ENCODE measurements around the gene TSTD2.

Gene TSTD2

DNA sequence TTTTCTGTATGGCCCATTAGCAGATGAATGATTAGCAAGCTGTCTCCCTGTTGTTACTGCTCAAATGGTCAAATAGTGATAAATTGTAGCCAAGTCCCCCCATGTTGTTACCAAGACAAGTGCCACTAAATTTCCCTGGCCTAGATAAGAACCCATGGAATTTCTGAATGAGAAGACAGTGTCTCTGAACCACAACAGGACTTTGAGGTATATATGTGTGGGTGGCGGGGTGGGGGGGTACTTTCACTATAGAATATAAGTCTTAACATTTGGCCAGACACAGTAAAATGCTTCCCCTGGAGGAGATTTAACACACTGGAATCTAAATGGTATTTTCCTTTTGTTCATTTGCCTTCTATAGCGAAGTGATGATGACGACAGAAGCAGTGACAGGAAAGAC is 35.3 kb upstream of the TSTD2 start:
- TF ChIP-seq, protein P1, sequence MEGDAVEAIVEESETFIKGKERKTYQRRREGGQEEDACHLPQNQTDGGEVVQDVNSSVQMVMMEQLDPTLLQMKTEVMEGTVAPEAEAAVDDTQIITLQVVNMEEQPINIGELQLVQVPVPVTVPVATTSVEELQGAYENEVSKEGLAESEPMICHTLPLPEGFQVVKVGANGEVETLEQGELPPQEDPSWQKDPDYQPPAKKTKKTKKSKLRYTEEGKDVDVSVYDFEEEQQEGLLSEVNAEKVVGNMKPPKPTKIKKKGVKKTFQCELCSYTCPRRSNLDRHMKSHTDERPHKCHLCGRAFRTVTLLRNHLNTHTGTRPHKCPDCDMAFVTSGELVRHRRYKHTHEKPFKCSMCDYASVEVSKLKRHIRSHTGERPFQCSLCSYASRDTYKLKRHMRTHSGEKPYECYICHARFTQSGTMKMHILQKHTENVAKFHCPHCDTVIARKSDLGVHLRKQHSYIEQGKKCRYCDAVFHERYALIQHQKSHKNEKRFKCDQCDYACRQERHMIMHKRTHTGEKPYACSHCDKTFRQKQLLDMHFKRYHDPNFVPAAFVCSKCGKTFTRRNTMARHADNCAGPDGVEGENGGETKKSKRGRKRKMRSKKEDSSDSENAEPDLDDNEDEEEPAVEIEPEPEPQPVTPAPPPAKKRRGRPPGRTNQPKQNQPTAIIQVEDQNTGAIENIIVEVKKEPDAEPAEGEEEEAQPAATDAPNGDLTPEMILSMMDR (IDR thresholded peaks at IDR 0.05; ENCODE audit: control insufficient read depth, extremely low read depth, insufficient read depth) = no peak
- no peak for DNase-seq (ENCODE audit: low read depth)
- no peak overlapping the region for H3K4me3 ChIP-seq (ENCODE audit: low read depth, low read length)

DNA sequence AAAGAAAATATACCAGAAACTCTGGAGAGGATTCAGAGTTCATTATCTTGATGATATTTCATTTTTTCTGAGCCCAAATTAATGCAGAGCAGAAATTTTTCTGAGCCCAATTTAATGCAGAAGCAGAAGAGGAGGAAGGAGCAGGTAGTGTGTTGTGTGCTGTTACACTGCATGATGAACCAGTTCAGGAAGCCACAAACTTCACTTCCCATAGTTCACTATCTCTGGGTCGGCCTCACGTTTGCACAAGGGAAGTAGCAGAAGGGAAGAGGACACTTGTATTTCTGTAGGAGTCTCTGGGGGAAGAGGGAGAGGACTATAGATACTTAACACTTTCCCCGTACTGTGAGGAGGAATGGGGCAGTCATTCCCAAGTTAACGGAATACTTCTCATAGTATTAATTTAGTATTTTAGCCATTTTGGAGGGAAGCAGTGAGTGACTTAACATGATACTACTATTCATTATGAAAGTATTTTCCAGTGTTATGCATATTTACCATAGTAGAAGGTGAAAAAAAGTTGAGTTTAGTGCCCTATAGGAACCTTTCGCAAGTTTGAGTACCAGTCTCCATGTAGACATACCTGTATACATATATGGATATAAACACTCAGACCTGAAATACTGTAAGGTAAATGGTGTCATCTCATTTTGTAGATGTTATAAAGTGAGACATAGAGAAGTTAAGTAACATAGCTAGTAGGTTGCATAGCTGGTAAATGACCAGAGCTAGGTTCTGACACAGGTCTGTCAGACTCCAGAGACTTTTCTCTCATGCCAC is 33.9 kb upstream of the TSTD2 start:
- TF ChIP-seq, protein P1 (IDR thresholded peaks at IDR 0.05; ENCODE audit: control insufficient read depth, extremely low read depth, insufficient read depth) = no peak
- H3K4me3 ChIP-seq (ENCODE audit: low read depth, low read length) = no peak overlapping the region
- DNase-seq (ENCODE audit: low read depth) = no peak

DNA sequence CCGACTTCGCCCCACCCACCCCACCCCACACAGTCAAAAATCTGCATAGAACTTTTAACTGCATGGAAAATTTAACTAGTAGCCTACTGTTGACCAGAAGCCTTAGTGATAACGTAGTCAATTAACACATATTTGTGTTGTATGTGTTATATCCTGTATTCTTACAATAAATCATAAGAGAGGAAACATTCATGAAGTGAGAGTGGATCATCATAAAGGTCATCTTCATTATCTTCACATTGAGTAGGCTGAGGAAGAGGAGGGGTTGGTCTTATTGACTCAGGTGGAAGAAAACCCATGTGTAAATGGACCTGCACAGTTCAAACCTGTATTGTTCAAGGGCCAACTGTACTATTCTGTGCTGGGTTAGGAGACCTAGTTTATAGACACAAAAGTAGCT is 32.6 kb upstream of the TSTD2 start:
- no peak overlapping the region for H3K4me3 ChIP-seq (ENCODE audit: low read depth, low read length)
- TF ChIP-seq, protein P1 (IDR thresholded peaks at IDR 0.05; ENCODE audit: control insufficient read depth, extremely low read depth, insufficient read depth) = no peak
- DNase-seq (ENCODE audit: low read depth) = no peak

DNA sequence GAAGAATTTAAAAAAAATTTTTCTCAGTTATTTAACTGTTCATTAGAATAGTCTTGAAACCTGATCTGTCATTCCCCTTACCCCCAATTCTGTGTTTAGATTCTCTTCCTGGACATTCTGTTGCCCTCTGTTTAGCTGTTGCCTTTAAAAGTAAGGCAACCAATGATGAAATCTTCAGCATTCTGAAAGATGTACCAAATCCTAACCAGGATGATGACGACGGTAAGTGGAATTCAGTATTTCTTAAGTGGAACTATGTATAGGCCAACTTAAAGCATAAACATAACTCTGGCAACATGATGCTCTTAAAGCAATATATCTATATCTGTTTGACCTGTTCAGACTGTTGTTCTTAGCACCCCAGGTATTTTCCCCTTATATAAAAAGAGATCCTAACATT is 27.7 kb upstream of the TSTD2 start:
- H3K4me3 ChIP-seq (ENCODE audit: low read depth, low read length) = no peak overlapping the region
- DNase-seq (ENCODE audit: low read depth) = no peak
- TF ChIP-seq, protein P1 (IDR thresholded peaks at IDR 0.05; ENCODE audit: control insufficient read depth, extremely low read depth, insufficient read depth) = no peak

DNA sequence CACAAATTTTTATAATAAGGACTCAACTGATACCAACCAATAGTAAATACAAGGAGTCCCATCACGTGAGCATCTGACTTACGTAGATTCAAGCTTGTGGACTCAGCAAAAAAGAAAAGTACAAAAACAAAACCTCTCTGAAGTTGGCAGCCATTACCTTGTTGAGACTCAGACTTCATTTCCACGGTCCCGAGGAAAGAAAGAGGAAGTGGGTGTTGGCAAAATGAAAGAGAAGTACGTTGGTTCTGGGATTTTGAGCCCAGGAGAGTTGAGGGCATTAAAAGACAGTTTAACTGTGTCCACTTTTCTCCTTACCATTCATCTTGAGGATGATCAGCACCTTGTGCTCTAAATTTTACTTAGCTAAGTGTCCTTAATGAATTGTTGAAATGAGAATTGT is 27.2 kb upstream of the TSTD2 start:
- TF ChIP-seq, protein P1 (IDR thresholded peaks at IDR 0.05; ENCODE audit: control insufficient read depth, extremely low read depth, insufficient read depth) = no peak
- H3K4me3 ChIP-seq (ENCODE audit: low read depth, low read length) = no peak overlapping the region
- no peak for DNase-seq (ENCODE audit: low read depth)

DNA sequence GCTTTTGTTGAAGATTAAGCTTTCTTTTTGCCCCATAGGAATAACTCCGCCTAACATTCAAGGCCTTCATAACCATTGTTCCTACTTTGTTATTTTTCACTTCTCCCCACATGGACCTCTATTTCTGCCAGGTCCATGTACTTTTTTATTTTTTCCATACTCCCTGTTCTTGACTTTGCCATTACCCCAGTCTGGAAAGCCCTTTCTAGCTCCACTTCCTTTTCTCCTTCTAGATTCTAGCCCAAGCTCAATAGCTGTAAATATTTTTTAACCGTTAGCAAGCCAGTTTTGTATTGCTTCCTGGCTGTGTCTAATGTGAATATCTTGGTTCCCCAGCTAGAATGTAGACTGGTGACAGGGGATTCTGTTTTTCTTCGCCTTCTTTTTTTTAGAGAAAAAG is 26.6 kb upstream of the TSTD2 start:
- TF ChIP-seq, protein P1 (IDR thresholded peaks at IDR 0.05; ENCODE audit: control insufficient read depth, extremely low read depth, insufficient read depth) = no peak
- DNase-seq (ENCODE audit: low read depth) = no peak

DNA sequence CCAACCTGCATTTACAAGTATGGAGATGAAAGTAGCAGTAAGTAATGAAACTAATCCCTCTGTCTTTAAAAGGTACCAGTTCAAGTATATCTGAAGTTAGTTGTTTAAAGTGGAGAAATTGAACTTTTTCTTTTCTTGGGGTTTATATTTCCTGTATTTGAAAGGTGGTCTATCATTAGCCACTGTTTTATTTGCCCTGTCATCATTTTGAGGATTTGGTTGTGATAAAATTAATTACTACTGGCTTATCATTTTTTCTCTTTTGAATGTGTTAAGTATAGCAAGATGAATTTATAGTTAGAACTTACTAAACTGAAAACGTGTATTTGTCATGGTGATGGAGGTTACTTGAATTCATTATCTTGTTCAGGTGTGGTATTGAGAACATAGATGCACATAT is 25.5 kb upstream of the TSTD2 start:
- no peak for DNase-seq (ENCODE audit: low read depth)
- TF ChIP-seq, protein P1 (IDR thresholded peaks at IDR 0.05; ENCODE audit: control insufficient read depth, extremely low read depth, insufficient read depth) = no peak
- H3K4me3 ChIP-seq (ENCODE audit: low read depth, low read length) = no peak overlapping the region

More for the DNA sequence above, 26.6 kb upstream of the TSTD2 start:
- H3K4me3 ChIP-seq (ENCODE audit: low read depth, low read length) = no peak overlapping the region

Data from LNCaP clone FGC (cell line).